NT2/D1 (cell line): ENCODE results near the gene SLC16A6.

Experiments used
- SUZ12 ChIP-seq: IDR thresholded peaks from 2 replicates; pipeline ENCODE4 v1.6.1; 2011; ENCODE audit not compliant: insufficient read length, insufficient read depth; ENCODE audit errors: extremely low read depth
- YY1 ChIP-seq: IDR thresholded peaks from 2 replicates; pipeline ENCODE4 v1.6.1; 2011; ENCODE audit not compliant: insufficient read length, insufficient read depth
- ZNF274 ChIP-seq: IDR thresholded peaks from 2 replicates; pipeline ENCODE4 v1.6.1; 2011; ENCODE audit warnings: mild to moderate bottlenecking, low read depth, low read length

- TF ChIP-seq YY1 (no peak), SUZ12 (no peak), ZNF274 (no peak)
Observed at GRCh38 chr17:68296217-68297191, 5.6 kb upstream of the SLC16A6 start.
